ENCODE measurements around the gene CCT2. TPM values are rescaled to one million over a fixed set of nuclear protein-coding genes. Genes with fewer than 3 reads are reported as not detected.
A peak's percentile ranks its signal among the peaks of the same experiment; 100 is the strongest.

Gene CCT2
- total RNA-seq, 1 experiment from 2014 or later = 342 TPM

DNA sequence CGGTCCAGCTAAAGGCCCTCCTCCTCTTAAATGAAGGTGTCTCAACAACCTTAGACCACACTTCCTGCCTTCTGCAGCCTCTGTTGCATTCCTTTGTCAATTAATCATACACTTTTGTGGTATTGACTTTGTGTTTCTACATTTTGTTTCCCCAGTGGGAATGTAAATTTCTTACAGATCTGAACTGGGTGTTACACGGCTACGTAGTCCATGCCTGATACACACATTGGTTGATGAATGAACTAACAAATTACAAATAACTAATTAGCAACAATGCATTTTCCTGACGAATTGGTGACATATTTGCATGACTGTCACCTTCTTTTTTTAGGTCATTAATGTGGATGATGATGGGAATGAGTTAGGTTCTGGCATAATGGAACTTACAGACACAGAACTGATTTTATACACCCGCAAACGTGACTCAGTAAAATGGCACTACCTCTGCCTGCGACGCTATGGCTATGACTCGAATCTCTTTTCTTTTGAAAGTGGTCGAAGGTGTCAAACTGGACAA is 15.2 kb upstream of the CCT2 start:
- no peaks in the 10 kb centered on the region for H3K9me3 Mint-ChIP-seq
- H3K36me3 Mint-ChIP-seq = peaks cover 28% of the 10 kb centered on the region
- ATAC-seq (no peak), DNase-seq (ENCODE audit: low spot score) (no peak)
- H3K4me3 Mint-ChIP-seq = no peak overlapping the region
- no peaks in the 10 kb centered on the region for H3K27me3 Mint-ChIP-seq (ENCODE audit: low read depth)
- ChIA-PET CTCF (interaction anchor here (1.0 to 4.2 kb wide), 18 partner anchors 8 to 414 kb away, joined by 3 to 34 read pairs (median 4); partner anchors contain the start of gene FRS2), POLR2A (no interaction called here)
- H3K27ac Mint-ChIP-seq = no peak overlapping the region
- TF ChIP-seq ELF4 (CRISPR knock-in tag; IDR thresholded peaks at IDR 0.05; ENCODE audit: low read depth) = no peak
- no peak for TF ChIP-seq IRF2 (CRISPR knock-in tag; IDR thresholded peaks at IDR 0.05; ENCODE audit: borderline replicate concordance, low read depth)
- no peak for TF ChIP-seq MXD4 (CRISPR knock-in tag; IDR thresholded peaks at IDR 0.05; ENCODE audit: borderline replicate concordance)
- no peak for TF ChIP-seq TP53 (CRISPR knock-in tag; IDR thresholded peaks at IDR 0.05)
- no peak for TF ChIP-seq GTF2I (CRISPR knock-in tag; conservative IDR thresholded peaks at IDR 0.05)
- no peak for TF ChIP-seq ZNF138 (CRISPR knock-in tag; conservative IDR thresholded peaks at IDR 0.05)
- TF ChIP-seq, protein P1, sequence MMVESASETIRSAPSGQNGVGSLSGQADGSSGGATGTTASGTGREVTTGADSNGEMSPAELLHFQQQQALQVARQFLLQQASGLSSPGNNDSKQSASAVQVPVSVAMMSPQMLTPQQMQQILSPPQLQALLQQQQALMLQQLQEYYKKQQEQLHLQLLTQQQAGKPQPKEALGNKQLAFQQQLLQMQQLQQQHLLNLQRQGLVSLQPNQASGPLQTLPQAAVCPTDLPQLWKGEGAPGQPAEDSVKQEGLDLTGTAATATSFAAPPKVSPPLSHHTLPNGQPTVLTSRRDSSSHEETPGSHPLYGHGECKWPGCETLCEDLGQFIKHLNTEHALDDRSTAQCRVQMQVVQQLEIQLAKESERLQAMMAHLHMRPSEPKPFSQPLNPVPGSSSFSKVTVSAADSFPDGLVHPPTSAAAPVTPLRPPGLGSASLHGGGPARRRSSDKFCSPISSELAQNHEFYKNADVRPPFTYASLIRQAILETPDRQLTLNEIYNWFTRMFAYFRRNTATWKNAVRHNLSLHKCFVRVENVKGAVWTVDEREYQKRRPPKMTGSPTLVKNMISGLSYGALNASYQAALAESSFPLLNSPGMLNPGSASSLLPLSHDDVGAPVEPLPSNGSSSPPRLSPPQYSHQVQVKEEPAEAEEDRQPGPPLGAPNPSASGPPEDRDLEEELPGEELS (CRISPR knock-in tag; IDR thresholded peaks at IDR 0.05) = no peak
- TF ChIP-seq SOX15 (CRISPR knock-in tag; IDR thresholded peaks at IDR 0.05) = no peak
- no peak for TF ChIP-seq ZNF416 (CRISPR knock-in tag; IDR thresholded peaks at IDR 0.05)
- TF ChIP-seq ZNF317 (CRISPR knock-in tag; IDR thresholded peaks at IDR 0.05; ENCODE audit: borderline replicate concordance, low read depth) = no peak
- no peak for TF ChIP-seq TEAD1 (CRISPR knock-in tag; IDR thresholded peaks at IDR 0.05)
- no peak for TF ChIP-seq CTCF (IDR thresholded peaks at IDR 0.05)
- peaks cover 3% of the 10 kb centered on the region; the same call in 1 of the 2 replicates for H3K4me1 Mint-ChIP-seq

GRCh38 chr12:69570545-69571399 is 14.5 kb upstream of the CCT2 start:
- ATAC-seq (peak; percentile 80), DNase-seq (ENCODE audit: low spot score) (peak; percentile 60)
- H3K36me3 Mint-ChIP-seq = peaks cover 28% of the 10 kb centered on the region
- TF ChIP-seq ZNF121 (CRISPR knock-in tag; IDR thresholded peaks at IDR 0.05) = no peak
- no peak for TF ChIP-seq ZNF219 (CRISPR knock-in tag; IDR thresholded peaks at IDR 0.05; ENCODE audit: borderline replicate concordance)
- peak; percentile 70 for TF ChIP-seq CTCF (IDR thresholded peaks at IDR 0.05)
- ChIA-PET CTCF (interaction anchor here (0.5 to 4.2 kb wide), 37 partner anchors 9 to 414 kb away, joined by 3 to 34 read pairs (median 3); partner anchors contain the start of gene FRS2), POLR2A (no interaction called here)
- H3K27ac Mint-ChIP-seq = no peak overlapping the region
- H3K27me3 Mint-ChIP-seq (ENCODE audit: low read depth) = no peaks in the 10 kb centered on the region
- H3K4me3 Mint-ChIP-seq = no peak overlapping the region
- H3K4me1 Mint-ChIP-seq = peaks cover 3% of the 10 kb centered on the region; the same call in 1 of the 2 replicates
- no peaks in the 10 kb centered on the region for H3K9me3 Mint-ChIP-seq

DNA sequence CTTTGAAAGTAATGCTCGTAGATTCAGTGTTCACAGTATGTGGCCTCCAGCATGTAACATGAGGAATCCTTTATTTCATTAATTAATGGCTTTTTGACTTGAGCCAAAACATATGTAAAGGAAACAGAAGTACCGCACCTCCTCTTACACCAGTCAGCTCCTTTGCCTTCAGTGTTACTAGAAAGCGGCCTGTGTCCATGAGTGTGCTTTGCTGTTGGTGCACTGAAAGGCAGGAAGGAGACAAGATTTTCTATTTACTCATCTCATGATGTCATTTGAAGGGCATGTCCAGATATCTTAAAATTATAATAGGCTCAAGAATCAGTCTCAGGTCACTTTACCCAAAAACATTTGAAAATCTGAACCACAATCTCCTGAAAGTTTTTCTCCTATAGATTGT is 9.9 kb upstream of the CCT2 start:
- Mint-ChIP-seq H3K36me3 (peaks cover 28% of the 10 kb centered on the region), H3K9me3 (no peaks in the 10 kb centered on the region), H3K4me1 (peaks cover 5% of the 10 kb centered on the region), H3K27me3 (ENCODE audit: low read depth) (no peaks in the 10 kb centered on the region), H3K27ac (no peak overlapping the region), H3K4me3 (no peak overlapping the region)
- DNase-seq (ENCODE audit: low spot score) = no peak
- POLR2A ChIA-PET = no interaction called here
- no peak for ATAC-seq
- CTCF ChIA-PET = interaction anchor here (0.6 kb wide), 1 partner anchor 218 kb away, joined by 4 read pairs; no protein-coding TSS in a partner anchor
- no peak for TF ChIP-seq NFYB (CRISPR knock-in tag; conservative IDR thresholded peaks at IDR 0.05; ENCODE audit: low read depth)
- no peak for TF ChIP-seq HMGA2 (CRISPR knock-in tag; IDR thresholded peaks at IDR 0.05)
- TF ChIP-seq ATF2 (CRISPR knock-in tag; IDR thresholded peaks at IDR 0.05; ENCODE audit: borderline replicate concordance, low read depth) = no peak
- TF ChIP-seq, protein P2, sequence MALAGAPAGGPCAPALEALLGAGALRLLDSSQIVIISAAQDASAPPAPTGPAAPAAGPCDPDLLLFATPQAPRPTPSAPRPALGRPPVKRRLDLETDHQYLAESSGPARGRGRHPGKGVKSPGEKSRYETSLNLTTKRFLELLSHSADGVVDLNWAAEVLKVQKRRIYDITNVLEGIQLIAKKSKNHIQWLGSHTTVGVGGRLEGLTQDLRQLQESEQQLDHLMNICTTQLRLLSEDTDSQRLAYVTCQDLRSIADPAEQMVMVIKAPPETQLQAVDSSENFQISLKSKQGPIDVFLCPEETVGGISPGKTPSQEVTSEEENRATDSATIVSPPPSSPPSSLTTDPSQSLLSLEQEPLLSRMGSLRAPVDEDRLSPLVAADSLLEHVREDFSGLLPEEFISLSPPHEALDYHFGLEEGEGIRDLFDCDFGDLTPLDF (CRISPR knock-in tag; IDR thresholded peaks at IDR 0.05) = no peak
